GM21619 (cell line): ENCODE measurements around the gene ERRFI1.
"Not testable (repeated sequence)": the region's sequence is repeated elsewhere in the genome, so short reads cannot be mapped to it uniquely, and the experiment has no call there.

Experiments used
- ATAC-seq: cut with Tn5 transposase; IDR thresholded peaks from one replicate; pipeline ENCODE4 v1.9.1; 2021; ENCODE audit not compliant: unreplicated experiment

ERRFI1 gene

GRCh38 chr1:8026153-8026975 is at the start of gene ERRFI1:
Gene ERRFI1 (minus strand): TSS chr1:8026309. CDS start chr1:8015619, 10,690 bp downstream.
- ATAC-seq, result peak; percentile 92

GRCh38 chr1:8075511-8076051 is 49.5 kb upstream of the ERRFI1 start:
- ATAC-seq, result no peak

- ATAC-seq, result no peak
These were observed 47.2 kb upstream of the ERRFI1 start for GRCh38 chr1:8073112-8073855.

- ATAC-seq, result no peak
These were observed 44.3 kb upstream of the ERRFI1 start for GRCh38 chr1:8070381-8070811.

GRCh38 chr1:8069614-8070320 is 43.7 kb upstream of the ERRFI1 start:
- ATAC-seq, result not testable (repeated sequence)

- no peak for ATAC-seq
These were observed 39.3 kb upstream of the ERRFI1 start for GRCh38 chr1:8065369-8065768.

- no peak for ATAC-seq
These were observed 37.4 kb upstream of the ERRFI1 start for GRCh38 chr1:8063298-8064036.

- no peak for ATAC-seq
These were observed 36.8 kb upstream of the ERRFI1 start for GRCh38 chr1:8062861-8063260.

- ATAC-seq, result no peak
These were observed 35.7 kb upstream of the ERRFI1 start for GRCh38 chr1:8061673-8062386.

- no peak for ATAC-seq
These were observed 35.1 kb upstream of the ERRFI1 start for GRCh38 chr1:8061210-8061609.

GRCh38 chr1:8059161-8059622 is 33.1 kb upstream of the ERRFI1 start:
- ATAC-seq, result no peak

GRCh38 chr1:8057779-8058178 is 31.7 kb upstream of the ERRFI1 start:
- ATAC-seq, result not testable (repeated sequence)

- ATAC-seq, result no peak
These were observed 29.9 kb upstream of the ERRFI1 start for GRCh38 chr1:8055973-8056372.

GRCh38 chr1:8053878-8054567 is 27.9 kb upstream of the ERRFI1 start:
- ATAC-seq, result no peak

GRCh38 chr1:8051650-8052049 is 25.5 kb upstream of the ERRFI1 start:
- no peak for ATAC-seq

- ATAC-seq, result not testable (repeated sequence)
These were observed 23.1 kb upstream of the ERRFI1 start for GRCh38 chr1:8049229-8049628.

GRCh38 chr1:8047686-8048445 is 21.8 kb upstream of the ERRFI1 start:
- ATAC-seq, result no peak

- ATAC-seq, result no peak
These were observed 21.0 kb upstream of the ERRFI1 start for GRCh38 chr1:8047112-8047511.
